GM21360 (cell line): Measurements from ENCODE around the gene STK36.
"Not testable (repeated sequence)": the region's sequence is repeated elsewhere in the genome, so short reads cannot be mapped to it uniquely, and the experiment has no call there.

Source experiments
- ATAC-seq: cut with Tn5 transposase; IDR thresholded peaks from one replicate; pipeline ENCODE4 v1.9.1; 2021; ENCODE audit warnings: mild to moderate bottlenecking, moderate library complexity; ENCODE audit not compliant: unreplicated experiment

Gene STK36

GRCh38 chr2:218659258-218659987 lies 12.5 kb upstream of the STK36 start, which contains the start of the genes BCS1L and ZNF142:
Gene BCS1L (plus strand): TSS chr2:218659683. CDS start chr2:218660988, 1,305 bp downstream.
Gene ZNF142 (minus strand): TSS chr2:218659623. CDS start chr2:218656429, 3,194 bp downstream.
- peak; percentile 91 for ATAC-seq

GRCh38 chr2:218659988-218660358 lies 11.9 kb upstream of the STK36 start:
- ATAC-seq, result no peak

- no peak for ATAC-seq
These were observed 9.5 kb upstream of the STK36 start for GRCh38 chr2:218662377-218662776.

- no peak for ATAC-seq
These were observed 9.1 kb upstream of the STK36 start for GRCh38 chr2:218662827-218663226.

GRCh38 chr2:218663901-218664300 lies 8.0 kb upstream of the STK36 start:
- no peak for ATAC-seq

- ATAC-seq, result no peak
These were observed 7.2 kb upstream of the STK36 start for GRCh38 chr2:218664653-218665052.

GRCh38 chr2:218671097-218671653 lies 711 bp upstream of the STK36 start:
- ATAC-seq, result no peak

GRCh38 chr2:218679119-218679518 lies 7.2 kb downstream of the STK36 start:
- ATAC-seq, result no peak

- no peak for ATAC-seq
These were observed 8.2 kb downstream of the STK36 start for GRCh38 chr2:218680061-218680460.

GRCh38 chr2:218687400-218688060 lies 15.6 kb downstream of the STK36 start:
- not testable (repeated sequence) for ATAC-seq

- no peak for ATAC-seq
These were observed 19.3 kb downstream of the STK36 start for GRCh38 chr2:218691234-218691633.

GRCh38 chr2:218694405-218695145 lies 22.7 kb downstream of the STK36 start:
- ATAC-seq, result no peak

- ATAC-seq, result no peak
These were observed 27.0 kb downstream of the STK36 start for GRCh38 chr2:218698885-218699284.

- no peak for ATAC-seq
These were observed 29.9 kb downstream of the STK36 start for GRCh38 chr2:218701806-218702205.

- no peak for ATAC-seq
These were observed 31.5 kb downstream of the STK36 start for GRCh38 chr2:218703341-218703740.

GRCh38 chr2:218708086-218708485 lies 36.2 kb downstream of the STK36 start:
- peak; percentile 30 for ATAC-seq

GRCh38 chr2:218709908-218710307 lies 38.0 kb downstream of the STK36 start:
- no peak for ATAC-seq

GRCh38 chr2:218710334-218710686 lies 38.4 kb downstream of the STK36 start:
- no peak for ATAC-seq

GRCh38 chr2:218710687-218711549 lies 39.0 kb downstream of the STK36 start, which contains the start of gene TTLL4:
Gene TTLL4 (plus strand): TSS chr2:218710835. CDS start chr2:218737677, 26,842 bp downstream.
- peak; percentile 89 for ATAC-seq

GRCh38 chr2:218711550-218711929 lies 39.7 kb downstream of the STK36 start:
- no peak for ATAC-seq
